GM12874 (cell line): ENCODE measurements around the gene LHX1.

Source experiments
- CTCF ChIP-seq: IDR thresholded peaks from 2 replicates; pipeline ENCODE4 v1.5.1; 2011; ENCODE audit warnings: low read depth, mild to moderate bottlenecking, control low read depth, low read length, moderate library complexity; ENCODE audit not compliant: insufficient read depth

The LHX1 gene

GRCh38 chr17:36936455-36937000 lies 747 bp upstream of the LHX1 start:
- no peak for TF ChIP-seq CTCF

GRCh38 chr17:36937959-36938565 lies 787 bp downstream of the LHX1 start:
- TF ChIP-seq CTCF = no peak

- TF ChIP-seq CTCF = no peak
Observed at GRCh38 chr17:36938566-36939051, 1.3 kb downstream of the LHX1 start.

- no peak for TF ChIP-seq CTCF
Observed at GRCh38 chr17:36939052-36939801, 2.0 kb downstream of the LHX1 start.

GRCh38 chr17:36939802-36940312 lies 2.6 kb downstream of the LHX1 start:
- no peak for TF ChIP-seq CTCF

- no peak for TF ChIP-seq CTCF
Observed at GRCh38 chr17:36940313-36941264, 3.3 kb downstream of the LHX1 start.
